HG03460 (cell line): ENCODE measurements around the gene SNTG2.
"Not testable (repeated sequence)": the region's sequence is repeated elsewhere in the genome, so short reads cannot be mapped to it uniquely, and the experiment has no call there.

Experiments used
- ATAC-seq: cut with Tn5 transposase; IDR thresholded peaks from one replicate; pipeline ENCODE4 v1.9.1; 2021; ENCODE audit not compliant: unreplicated experiment

The SNTG2 gene

GRCh38 chr2:1170241-1170640 is 219.6 kb downstream of the SNTG2 start:
- ATAC-seq = no peak

GRCh38 chr2:1170711-1171110 is 220.1 kb downstream of the SNTG2 start:
- ATAC-seq = no peak

GRCh38 chr2:1173528-1173927 is 222.9 kb downstream of the SNTG2 start:
- no peak for ATAC-seq

- no peak for ATAC-seq
Measured at GRCh38 chr2:1181893-1182292, 231.2 kb downstream of the SNTG2 start.

- no peak for ATAC-seq
Measured at GRCh38 chr2:1183300-1183699, 232.7 kb downstream of the SNTG2 start.

GRCh38 chr2:1186421-1186820 is 235.8 kb downstream of the SNTG2 start:
- no peak for ATAC-seq

GRCh38 chr2:1187189-1187588 is 236.5 kb downstream of the SNTG2 start:
- no peak for ATAC-seq

GRCh38 chr2:1192121-1192520 is 241.5 kb downstream of the SNTG2 start:
- ATAC-seq = no peak

- ATAC-seq = no peak
Measured at GRCh38 chr2:1193801-1194200, 243.2 kb downstream of the SNTG2 start.

- no peak for ATAC-seq
Measured at GRCh38 chr2:1203772-1204171, 253.1 kb downstream of the SNTG2 start.

- ATAC-seq = no peak
Measured at GRCh38 chr2:1205853-1206252, 255.2 kb downstream of the SNTG2 start.

GRCh38 chr2:1207962-1208510 is 257.4 kb downstream of the SNTG2 start:
- no peak for ATAC-seq

GRCh38 chr2:1208522-1208921 is 257.9 kb downstream of the SNTG2 start:
- no peak for ATAC-seq

GRCh38 chr2:1209246-1209645 is 258.6 kb downstream of the SNTG2 start:
- ATAC-seq = no peak

- ATAC-seq = no peak
Measured at GRCh38 chr2:1209761-1210160, 259.1 kb downstream of the SNTG2 start.

- no peak for ATAC-seq
Measured at GRCh38 chr2:1210352-1210751, 259.7 kb downstream of the SNTG2 start.

GRCh38 chr2:1219901-1220573 is 269.4 kb downstream of the SNTG2 start:
- no peak for ATAC-seq

GRCh38 chr2:1222056-1222455 is 271.4 kb downstream of the SNTG2 start:
- ATAC-seq = no peak

- ATAC-seq = no peak
Measured at GRCh38 chr2:1223791-1224190, 273.1 kb downstream of the SNTG2 start.

- ATAC-seq = no peak
Measured at GRCh38 chr2:1224901-1225300, 274.3 kb downstream of the SNTG2 start.

GRCh38 chr2:1226766-1227165 is 276.1 kb downstream of the SNTG2 start:
- no peak for ATAC-seq

GRCh38 chr2:1227274-1227900 is 276.7 kb downstream of the SNTG2 start:
- ATAC-seq = no peak

- not testable (repeated sequence) for ATAC-seq
Measured at GRCh38 chr2:1229596-1229995, 278.9 kb downstream of the SNTG2 start.
